Activated naive CD4-positive, alpha-beta T cell treated with anti-CD3 and anti-CD28 coated beads, Interleukin-2, amount 10 ng/mL, durations not matched to agents 7 days and 5 days (primary cell): ENCODE measurements around the gene CFAP46.
"Not testable (repeated sequence)": the region's sequence is repeated elsewhere in the genome, so short reads cannot be mapped to it uniquely, and the experiment has no call there.

Source experiments
- CTCF ChIA-PET: fragments of 350-600 bp; sonication (Branson Sonifier 250); formaldehyde crosslinking; loops from one replicate; lab custom pipeline; 2021; ENCODE audit warnings: antibody characterized with exemption; lab: Charles Lee
- DNase-seq: peaks from one replicate; pipeline ENCODE4 v3.0.0-alpha.2; 2020
- H3K27ac Mint-ChIP-seq: one replicate; pipeline ENCODE4 v1.8.0; 2021; ENCODE audit warnings: mild to moderate bottlenecking, moderate library complexity, mixed read lengths
- H3K27me3 Mint-ChIP-seq: one replicate; pipeline ENCODE4 v1.8.0; 2021; ENCODE audit warnings: mild to moderate bottlenecking, mixed read lengths
- H3K36me3 Mint-ChIP-seq: one replicate; pipeline ENCODE4 v1.8.0; 2021; ENCODE audit warnings: mixed read lengths
- H3K4me1 Mint-ChIP-seq: one replicate; pipeline ENCODE4 v1.8.0; 2021; ENCODE audit warnings: mixed read lengths
- H3K4me3 Mint-ChIP-seq: one replicate; pipeline ENCODE4 v1.8.0; 2021; ENCODE audit warnings: mild to moderate bottlenecking, moderate library complexity, mixed read lengths
- H3K9me3 Mint-ChIP-seq: one replicate; pipeline ENCODE4 v1.8.0; 2021; ENCODE audit warnings: mixed read lengths

The CFAP46 gene

GRCh38 chr10:132938472-132939339, 3.7 kb downstream of the CFAP46 start:
- Mint-ChIP-seq H3K9me3 (no peaks in the 10 kb centered on the region), H3K27ac (no peak overlapping the region), H3K4me1 (peaks cover 2% of the 10 kb centered on the region), H3K4me3 (no peak overlapping the region), H3K36me3 (no peaks in the 10 kb centered on the region), H3K27me3 (peaks cover 59% of the 10 kb centered on the region)
- DNase-seq = peak; percentile 28
- CTCF ChIA-PET = no interaction called here

DNA sequence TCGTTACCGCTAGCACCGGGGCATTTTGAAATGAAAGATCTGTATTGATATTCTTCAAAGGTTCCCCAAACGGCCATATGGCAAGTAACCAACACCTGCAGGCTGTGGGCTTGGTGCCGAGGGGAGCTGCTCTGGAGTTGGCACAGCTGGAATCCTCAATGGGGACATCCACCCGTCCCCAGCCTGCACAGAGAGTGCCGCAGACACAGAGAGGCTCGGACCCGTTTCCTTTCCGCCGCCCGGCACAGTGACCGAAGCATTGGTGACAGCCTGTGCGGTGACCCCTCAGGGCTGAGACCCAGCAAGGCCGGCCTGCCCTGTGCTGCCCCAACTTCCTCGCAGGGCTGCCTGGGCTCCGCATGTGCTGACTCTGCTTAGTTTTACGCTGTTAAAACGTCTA, 4.5 kb downstream of the CFAP46 start:
- Mint-ChIP-seq H3K27me3 (peaks cover 53% of the 10 kb centered on the region), H3K4me3 (no peak overlapping the region), H3K4me1 (peaks cover 2% of the 10 kb centered on the region), H3K9me3 (no peaks in the 10 kb centered on the region), H3K27ac (no peak overlapping the region), H3K36me3 (no peaks in the 10 kb centered on the region)
- no peak for DNase-seq
- CTCF ChIA-PET = interaction anchor here (1.0 kb wide), 1 partner anchor 186 kb away, joined by 3 read pairs; no protein-coding TSS in a partner anchor

GRCh38 chr10:132934953-132935352, 7.4 kb downstream of the CFAP46 start:
- peaks cover 24% of the 10 kb centered on the region for H3K27me3 Mint-ChIP-seq
- H3K9me3 Mint-ChIP-seq = no peaks in the 10 kb centered on the region
- no peak for DNase-seq
- H3K27ac Mint-ChIP-seq = no peak overlapping the region
- H3K36me3 Mint-ChIP-seq = no peaks in the 10 kb centered on the region
- CTCF ChIA-PET = no interaction called here
- no peaks in the 10 kb centered on the region for H3K4me1 Mint-ChIP-seq
- no peak overlapping the region for H3K4me3 Mint-ChIP-seq

DNA sequence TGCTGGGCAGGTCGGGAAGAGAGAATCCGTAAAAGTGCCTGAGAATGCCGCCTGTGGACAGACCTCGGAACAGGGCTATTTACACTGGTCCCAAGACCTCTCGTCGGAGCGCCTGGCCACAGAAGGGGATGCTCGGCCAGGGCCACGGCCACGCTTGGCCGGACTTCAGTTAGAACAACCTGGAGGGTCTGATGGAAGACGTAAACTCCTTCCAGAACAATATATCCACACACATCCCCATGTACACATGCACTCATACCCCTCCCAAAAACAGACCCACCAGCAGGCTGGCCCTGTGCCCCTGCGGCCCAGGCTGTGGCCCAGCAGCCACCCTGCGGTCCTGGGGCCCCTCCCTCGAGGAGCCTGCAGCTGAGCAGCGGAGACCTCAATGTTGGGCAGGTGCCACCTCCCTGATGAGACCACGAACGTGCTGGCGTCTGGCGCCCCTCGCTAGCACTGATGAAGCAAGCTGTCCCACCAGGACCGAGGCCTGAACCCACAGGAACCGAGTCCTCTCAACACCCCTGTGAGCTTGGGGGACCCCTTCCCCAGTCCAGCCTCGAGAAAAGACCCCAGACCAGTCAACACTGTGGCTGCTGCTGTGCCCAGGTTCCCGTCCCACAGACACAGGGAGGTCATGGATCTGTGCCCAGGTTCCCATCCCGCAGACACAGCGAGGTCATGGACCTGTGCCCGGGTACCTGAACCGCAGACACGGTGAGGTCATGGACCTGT, 8.9 kb downstream of the CFAP46 start:
- Mint-ChIP-seq H3K36me3 (no peaks in the 10 kb centered on the region), H3K27me3 (peaks cover 9% of the 10 kb centered on the region), H3K4me1 (no peaks in the 10 kb centered on the region), H3K27ac (no peak overlapping the region), H3K4me3 (no peak overlapping the region), H3K9me3 (no peaks in the 10 kb centered on the region)
- DNase-seq = no peak
- CTCF ChIA-PET = no interaction called here

DNA sequence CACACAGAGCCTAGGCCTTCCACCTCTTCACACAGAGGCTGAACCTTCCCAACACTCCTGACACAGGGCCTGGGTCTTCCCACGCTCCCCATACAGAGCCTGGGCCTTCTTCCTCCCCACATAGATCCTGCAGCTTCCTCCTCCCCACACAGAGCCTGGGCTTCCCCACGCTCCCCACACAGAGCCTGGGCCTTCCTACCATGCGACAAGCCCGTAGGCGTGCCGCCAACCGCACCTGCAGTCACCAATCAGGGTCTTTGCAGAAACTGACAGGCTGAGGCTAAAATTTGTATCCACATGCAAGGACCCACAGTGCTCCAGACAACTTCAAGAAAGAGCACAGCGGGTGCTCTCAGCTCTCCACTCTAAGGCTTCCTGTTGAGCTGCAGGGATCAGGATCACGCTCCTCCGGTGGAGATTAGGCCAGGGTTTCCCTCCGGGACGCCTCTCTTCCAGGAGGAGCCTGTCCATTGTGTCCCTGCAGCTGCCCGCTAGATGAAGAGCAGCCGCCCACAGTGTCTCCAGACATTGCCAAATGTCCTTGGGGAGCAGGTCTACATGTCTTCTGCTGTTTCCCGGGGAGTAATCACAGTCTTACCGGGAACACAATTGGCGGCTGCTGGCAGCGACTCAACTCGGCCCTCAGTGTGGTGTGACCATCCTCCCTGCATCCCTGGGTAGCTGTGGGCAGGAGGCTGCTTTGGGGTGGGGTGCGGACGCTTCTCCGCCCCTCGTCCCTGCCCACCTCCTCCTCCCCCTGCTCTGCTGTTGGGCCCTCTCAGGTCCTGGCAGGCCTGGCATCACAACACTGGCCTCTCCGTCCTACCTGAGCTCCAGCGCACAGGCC, 9.7 kb downstream of the CFAP46 start:
- Mint-ChIP-seq H3K27ac (no peak overlapping the region), H3K9me3 (no peaks in the 10 kb centered on the region), H3K4me1 (no peaks in the 10 kb centered on the region), H3K4me3 (no peak overlapping the region), H3K36me3 (no peaks in the 10 kb centered on the region), H3K27me3 (peaks cover 1% of the 10 kb centered on the region)
- CTCF ChIA-PET = no interaction called here
- DNase-seq = no peak

GRCh38 chr10:132931258-132932250, 10.8 kb downstream of the CFAP46 start:
- H3K36me3 Mint-ChIP-seq, H3K9me3 Mint-ChIP-seq, CTCF ChIA-PET, H3K27me3 Mint-ChIP-seq, H3K4me1 Mint-ChIP-seq, H3K27ac Mint-ChIP-seq, H3K4me3 Mint-ChIP-seq: not testable (repeated sequence)
- peak; percentile 1 for DNase-seq

DNA sequence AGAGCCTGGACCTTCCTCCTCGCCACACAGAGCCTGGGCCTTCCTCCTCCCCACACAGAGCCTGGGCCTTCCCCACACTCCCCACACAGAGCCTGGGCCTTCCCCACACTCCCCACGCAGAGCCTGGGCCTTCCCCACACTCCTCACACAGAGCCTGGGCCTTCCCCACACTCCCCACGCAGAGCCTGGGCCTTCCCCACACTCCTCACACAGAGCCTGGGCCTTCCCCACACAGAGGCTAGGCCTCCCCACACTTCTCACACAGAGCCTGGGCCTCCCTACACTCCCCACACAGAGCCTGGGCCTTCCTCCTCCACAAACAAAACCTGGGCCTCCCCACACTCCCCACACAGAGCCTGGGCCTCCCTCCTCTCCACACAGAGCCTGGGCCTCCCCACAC, 11.7 kb downstream of the CFAP46 start:
- H3K4me1 Mint-ChIP-seq, H3K4me3 Mint-ChIP-seq, H3K27me3 Mint-ChIP-seq, H3K36me3 Mint-ChIP-seq, CTCF ChIA-PET, DNase-seq, H3K27ac Mint-ChIP-seq, H3K9me3 Mint-ChIP-seq: not testable (repeated sequence)

DNA sequence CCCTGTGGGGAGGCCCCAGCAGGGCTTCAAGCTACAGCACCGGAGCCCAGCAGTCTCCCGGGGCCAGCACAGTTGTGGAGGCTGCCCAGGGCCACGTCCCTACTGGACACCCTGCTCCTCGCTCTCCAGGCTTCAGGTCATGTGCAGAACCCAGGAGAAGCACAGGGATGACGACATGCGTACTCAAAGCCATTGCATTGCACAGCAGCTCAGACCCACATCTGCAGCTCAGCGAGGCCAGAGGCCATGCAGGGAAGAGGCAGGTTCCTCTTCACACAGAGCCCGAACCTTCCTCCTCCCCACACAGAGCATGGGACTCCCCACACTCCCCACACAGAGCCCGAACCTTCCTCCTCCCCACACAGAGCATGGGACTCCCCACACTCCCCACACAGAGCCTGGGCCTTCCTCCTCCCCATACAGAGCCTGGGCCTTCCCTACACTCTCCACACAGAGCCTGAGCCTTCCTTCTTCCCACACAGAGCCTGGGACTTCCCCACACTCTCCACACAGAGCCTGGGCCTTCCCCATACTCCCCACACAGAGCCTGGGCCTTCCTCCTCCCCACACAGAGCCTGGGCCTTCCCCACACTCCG, 12.3 kb downstream of the CFAP46 start:
- no peaks in the 10 kb centered on the region for H3K27me3 Mint-ChIP-seq

GRCh38 chr10:132929480-132929879, 12.9 kb downstream of the CFAP46 start:
- Mint-ChIP-seq H3K27me3 (no peaks in the 10 kb centered on the region), H3K9me3 (no peaks in the 10 kb centered on the region), H3K4me3 (no peak overlapping the region), H3K4me1 (no peaks in the 10 kb centered on the region), H3K27ac (no peak overlapping the region), H3K36me3 (no peaks in the 10 kb centered on the region)
- CTCF ChIA-PET = no interaction called here
- DNase-seq = peak; percentile 10

More for the DNA sequence above, 12.3 kb downstream of the CFAP46 start:
- no peak overlapping the region for H3K4me3 Mint-ChIP-seq
- H3K36me3 Mint-ChIP-seq = no peaks in the 10 kb centered on the region
- no peaks in the 10 kb centered on the region for H3K4me1 Mint-ChIP-seq
- no peaks in the 10 kb centered on the region for H3K9me3 Mint-ChIP-seq
- CTCF ChIA-PET = no interaction called here
- no peak overlapping the region for H3K27ac Mint-ChIP-seq
- DNase-seq = peak; percentile 9

DNA sequence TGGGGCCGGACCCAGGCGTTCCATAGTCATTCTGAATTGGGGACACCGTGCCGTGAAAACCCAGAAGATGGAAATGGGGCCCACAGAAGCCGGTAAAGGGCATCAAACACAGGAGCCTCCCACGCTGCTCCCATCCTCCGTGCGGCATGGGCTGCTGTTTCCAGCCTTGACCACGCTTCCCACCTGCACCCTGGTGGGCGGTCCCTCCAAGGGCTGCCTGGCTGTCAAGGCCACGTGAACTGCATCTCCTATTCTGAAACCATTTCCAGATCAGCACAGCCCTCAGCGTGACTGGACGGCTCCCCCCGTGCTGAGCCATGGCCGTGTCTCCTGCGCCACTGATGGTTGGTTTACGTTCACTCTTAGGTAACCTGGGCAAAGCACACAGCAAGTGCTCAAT, 14.1 kb downstream of the CFAP46 start:
- Mint-ChIP-seq H3K27me3 (no peaks in the 10 kb centered on the region), H3K36me3 (no peaks in the 10 kb centered on the region), H3K4me1 (no peaks in the 10 kb centered on the region), H3K4me3 (no peak overlapping the region), H3K27ac (no peak overlapping the region), H3K9me3 (no peaks in the 10 kb centered on the region)
- no peak for DNase-seq
- CTCF ChIA-PET = no interaction called here

- CTCF ChIA-PET = no interaction called here
- no peaks in the 10 kb centered on the region for H3K36me3 Mint-ChIP-seq
- no peaks in the 10 kb centered on the region for H3K9me3 Mint-ChIP-seq
Observed at GRCh38 chr10:132927824-132928223, 14.5 kb downstream of the CFAP46 start.

DNA sequence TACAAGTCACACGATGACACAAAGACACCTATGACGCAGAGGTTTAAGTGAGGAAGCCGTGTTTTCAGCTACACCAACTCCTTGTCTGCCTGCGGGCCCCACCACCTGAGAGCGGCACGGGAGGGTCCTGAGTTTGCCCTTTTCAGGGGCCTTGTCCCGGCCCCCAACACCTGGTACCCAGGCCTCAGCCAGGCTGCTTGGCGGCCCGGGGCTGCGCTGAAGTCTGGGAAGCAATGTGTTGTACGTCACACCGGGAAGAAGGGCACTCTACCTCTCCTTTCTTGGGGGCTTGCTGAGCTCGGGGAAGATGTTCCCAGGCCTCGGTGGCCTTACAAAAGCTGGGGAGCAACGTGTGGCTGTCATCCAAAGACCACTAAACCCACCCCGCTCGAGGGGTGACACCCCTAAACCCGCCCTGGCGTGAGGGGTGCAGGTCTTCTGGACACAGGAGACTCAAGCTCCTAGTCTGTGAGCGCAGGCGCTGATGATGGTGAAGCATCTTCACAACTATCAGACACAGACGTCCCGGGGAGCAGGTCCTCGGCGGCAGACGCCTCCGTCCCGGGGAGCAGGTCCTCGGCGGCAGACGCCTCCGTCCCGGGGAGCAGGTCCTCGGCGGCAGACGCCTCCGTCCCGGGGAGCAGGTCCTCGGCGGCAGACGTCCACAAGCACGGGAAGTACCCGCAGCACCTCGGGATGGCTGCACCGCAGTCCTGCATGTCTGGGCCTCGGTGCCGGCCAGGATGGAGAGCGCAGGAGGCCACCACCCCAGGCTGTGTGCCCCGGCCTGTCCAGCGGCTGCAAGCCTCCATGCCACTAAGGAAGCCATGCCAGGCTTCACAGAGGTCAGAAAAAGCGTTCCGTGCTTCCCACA, 15.4 kb downstream of the CFAP46 start:
- DNase-seq = peak; percentile 17
- H3K27ac Mint-ChIP-seq = no peak overlapping the region

More at GRCh38 chr10:132927824-132928223, 14.5 kb downstream of the CFAP46 start:
- no peak for DNase-seq
- H3K4me3 Mint-ChIP-seq = no peak overlapping the region
- H3K27ac Mint-ChIP-seq = no peak overlapping the region
- no peaks in the 10 kb centered on the region for H3K27me3 Mint-ChIP-seq
- H3K4me1 Mint-ChIP-seq = no peaks in the 10 kb centered on the region

More for the DNA sequence above, 15.4 kb downstream of the CFAP46 start:
- no peak overlapping the region for H3K4me3 Mint-ChIP-seq
- H3K27me3 Mint-ChIP-seq = no peaks in the 10 kb centered on the region
- H3K4me1 Mint-ChIP-seq = no peaks in the 10 kb centered on the region
- H3K9me3 Mint-ChIP-seq = no peaks in the 10 kb centered on the region
- CTCF ChIA-PET = no interaction called here
- no peaks in the 10 kb centered on the region for H3K36me3 Mint-ChIP-seq
